SK-N-SH treated with all-trans-retinoic acid at 6 μM for 48 hours (cell line): ENCODE results near the gene CLHC1.

Source experiments
- ATAC-seq: fragments of 200-7000 bp; cut with Tn5 transposase; 3 replicates; pipeline ENCODE4 v1.9.1; 2020; ENCODE audit warnings: mild to moderate bottlenecking, moderate library complexity
- ARNTL ChIP-seq: fragments of 450-650 bp; formaldehyde crosslinking; IDR thresholded peaks from 2 replicates; pipeline ENCODE4 v1.5.0; 2020; ENCODE audit warnings: low read depth, mild to moderate bottlenecking, moderate library complexity, borderline replicate concordance
- BACH2 ChIP-seq: fragments of 250-450 bp; sonication (Bioruptor Pico); IDR thresholded peaks from 2 replicates; pipeline ENCODE4 v1.9.0; 2021; ENCODE audit warnings: mild to moderate bottlenecking, borderline replicate concordance
- CREB5 ChIP-seq: fragments of 250-450 bp; sonication (Bioruptor Pico); IDR thresholded peaks from 2 replicates; pipeline ENCODE4 v1.5.1; 2020; ENCODE audit warnings: low read depth, mild to moderate bottlenecking, moderate library complexity
- CSDC2 ChIP-seq: fragments of 250-450 bp; sonication (Bioruptor Pico); IDR thresholded peaks from 2 replicates; pipeline ENCODE4 v1.5.0; 2020; ENCODE audit warnings: mild to moderate bottlenecking, moderate library complexity
- CSRNP3 ChIP-seq: fragments of 250-450 bp; sonication (Bioruptor Pico); IDR thresholded peaks from 2 replicates; pipeline ENCODE4 v1.5.1; 2021; ENCODE audit warnings: mild to moderate bottlenecking, moderate library complexity
- ESRRG ChIP-seq: fragments of 250-450 bp; sonication (Bioruptor Pico); IDR thresholded peaks from 2 replicates; pipeline ENCODE4 v1.6.1; 2021; ENCODE audit warnings: mild to moderate bottlenecking
- GLIS3 ChIP-seq: fragments of 250-450 bp; sonication (Bioruptor Pico); IDR thresholded peaks from 2 replicates; pipeline ENCODE4 v1.5.0; 2020; ENCODE audit warnings: mild to moderate bottlenecking, moderate library complexity
- ISL1 ChIP-seq: fragments of 250-450 bp; sonication (Bioruptor Pico); IDR thresholded peaks from 2 replicates; pipeline ENCODE4 v2.1.2; 2022; ENCODE audit warnings: mild to moderate bottlenecking, moderate library complexity
- OSR1 ChIP-seq: fragments of 250-450 bp; sonication (Bioruptor Pico); IDR thresholded peaks from 2 replicates; pipeline ENCODE4 v1.8.0; 2022; ENCODE audit warnings: moderate library complexity, mild to moderate bottlenecking, inconsistent platforms
- PATZ1 ChIP-seq: fragments of 250-450 bp; sonication (Bioruptor Pico); IDR thresholded peaks from 2 replicates; pipeline ENCODE4 v1.8.0; 2020; ENCODE audit warnings: mild to moderate bottlenecking, moderate library complexity, borderline replicate concordance
- POU6F1 ChIP-seq: fragments of 250-450 bp; sonication (Bioruptor Pico); IDR thresholded peaks from 2 replicates; pipeline ENCODE4 v1.8.0; 2021; ENCODE audit warnings: low read depth, mild to moderate bottlenecking, moderate library complexity, borderline replicate concordance
- PPARA ChIP-seq: fragments of 250-450 bp; sonication (Bioruptor Pico); IDR thresholded peaks from 2 replicates; pipeline ENCODE4 v1.5.0; 2020; ENCODE audit warnings: mild to moderate bottlenecking, borderline replicate concordance
- RARB ChIP-seq: fragments of 250-450 bp; sonication (Bioruptor Pico); IDR thresholded peaks from 2 replicates; pipeline ENCODE4 v1.8.0; 2021; ENCODE audit warnings: mild to moderate bottlenecking, moderate library complexity
- SNAI2 ChIP-seq: fragments of 250-450 bp; sonication (Bioruptor Pico); IDR thresholded peaks from 2 replicates; pipeline ENCODE4 v1.5.0; 2020; ENCODE audit warnings: mild to moderate bottlenecking, moderate library complexity
- TCF4 ChIP-seq: fragments of 250-450 bp; sonication (Bioruptor Pico); IDR thresholded peaks from 2 replicates; pipeline ENCODE4 v1.8.0; 2021; ENCODE audit warnings: mild to moderate bottlenecking, moderate library complexity, borderline replicate concordance
- TOX ChIP-seq: fragments of 250-450 bp; sonication (Bioruptor Pico); IDR thresholded peaks from 2 replicates; pipeline ENCODE4 v1.8.0; 2021; ENCODE audit warnings: mild to moderate bottlenecking, moderate library complexity, borderline replicate concordance
- TSHZ2 ChIP-seq: fragments of 250-450 bp; sonication (Bioruptor Pico); IDR thresholded peaks from 2 replicates; pipeline ENCODE4 v1.5.0; 2020; ENCODE audit warnings: mild to moderate bottlenecking, moderate library complexity
- ZC3H10 ChIP-seq: fragments of 250-450 bp; sonication (Bioruptor Pico); IDR thresholded peaks from 2 replicates; pipeline ENCODE4 v1.5.1; 2021; ENCODE audit warnings: mild to moderate bottlenecking, moderate library complexity
- ZFP3 ChIP-seq: fragments of 250-450 bp; sonication (Bioruptor Pico); IDR thresholded peaks from 2 replicates; pipeline ENCODE4 v1.5.0; 2020; ENCODE audit warnings: mild to moderate bottlenecking, moderate library complexity
- ZFP30 ChIP-seq: fragments of 450-650 bp; formaldehyde crosslinking; IDR thresholded peaks from 2 replicates; pipeline ENCODE4 v1.5.0; 2022; ENCODE audit warnings: mild to moderate bottlenecking, moderate library complexity
- ZNF565 ChIP-seq: fragments of 450-650 bp; formaldehyde crosslinking; conservative IDR thresholded peaks from 2 replicates; pipeline ENCODE4 v1.5.0; 2020; ENCODE audit warnings: low read depth, mild to moderate bottlenecking, moderate library complexity
- ZNF70 ChIP-seq: fragments of 450-650 bp; formaldehyde crosslinking; IDR thresholded peaks from 2 replicates; pipeline ENCODE4 v1.5.0; 2020; ENCODE audit warnings: mild to moderate bottlenecking, moderate library complexity
- ZNF8 ChIP-seq: fragments of 450-650 bp; formaldehyde crosslinking; IDR thresholded peaks from 2 replicates; pipeline ENCODE4 v1.5.0; 2020; ENCODE audit warnings: mild to moderate bottlenecking, moderate library complexity

Gene CLHC1

GRCh38 chr2:55157474-55157884 is 74.6 kb downstream of the CLHC1 start:
- TF ChIP-seq ZFP3 (CRISPR knock-in tag) (no peak), ZNF8 (CRISPR knock-in tag) (no peak), CREB5 (CRISPR knock-in tag) (no peak), TCF4 (CRISPR knock-in tag) (no peak), POU6F1 (CRISPR knock-in tag) (no peak)
- TF ChIP-seq, all 23 proteins: peak for 0
- 0 out of 3 replicates have a peak, but pooled peaks have one; percentile 2 for ATAC-seq

GRCh38 chr2:55156984-55157383 is 75.1 kb downstream of the CLHC1 start:
- no peak for ATAC-seq
- TF ChIP-seq ZC3H10 (no peak), BACH2 (CRISPR knock-in tag) (no peak), PATZ1 (CRISPR knock-in tag) (no peak), RARB (no peak)

GRCh38 chr2:55156326-55156725 is 75.8 kb downstream of the CLHC1 start:
- TF ChIP-seq ARNTL (no peak), CREB5 (CRISPR knock-in tag) (peak; percentile 71; the same call in 1 of the 2 replicates), ZFP30 (CRISPR knock-in tag) (no peak), ZNF565 (no peak), ZNF70 (no peak), OSR1 (CRISPR knock-in tag) (no peak), ZC3H10 (0 out of 2 replicates have a peak, but pooled peaks have one; percentile 22), BACH2 (CRISPR knock-in tag) (no peak), SNAI2 (CRISPR knock-in tag) (no peak), TSHZ2 (no peak), TCF4 (CRISPR knock-in tag) (no peak; the same call in 1 of the 2 replicates), CSRNP3 (CRISPR knock-in tag) (peak; percentile 73; the same call in 1 of the 2 replicates), ESRRG (no peak), ZFP3 (CRISPR knock-in tag) (no peak), POU6F1 (CRISPR knock-in tag) (no peak), ISL1 (CRISPR knock-in tag) (peak; percentile 99), RARB (no peak), CSDC2 (CRISPR knock-in tag) (no peak), TOX (CRISPR knock-in tag) (peak; percentile 51; the same call in 1 of the 2 replicates), ZNF8 (CRISPR knock-in tag) (no peak), GLIS3 (CRISPR knock-in tag) (no peak), PPARA (CRISPR knock-in tag) (no peak), PATZ1 (CRISPR knock-in tag) (no peak; the same call in 1 of the 2 replicates)
- TF ChIP-seq, all 23 proteins: peak for 5
- ATAC-seq: peak; percentile 77
